ENCODE data around the gene STXBP6.

DNA sequence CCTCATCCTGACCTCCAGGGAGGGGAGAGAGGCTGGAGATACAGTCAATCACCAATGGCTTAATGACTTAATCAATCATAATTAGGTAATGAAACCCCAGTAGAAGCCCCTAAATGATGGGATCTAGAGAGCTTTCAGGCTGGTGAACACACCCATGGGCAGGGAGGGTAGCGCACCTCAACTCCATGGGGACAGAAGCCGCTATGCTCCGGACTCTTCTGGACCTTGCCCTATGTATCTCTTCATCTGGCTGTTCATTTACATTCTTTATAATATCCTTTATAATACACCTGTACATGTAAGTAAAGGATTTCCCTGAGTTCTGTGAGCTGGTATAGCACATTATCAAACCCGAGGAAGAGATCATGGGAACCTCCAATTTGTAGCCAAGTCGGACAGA lies 205.9 kb downstream of the STXBP6 start:
- no peak for TF ChIP-seq CTCF (IDR thresholded peaks at IDR 0.05; ENCODE audit: insufficient read depth, low read length, poor library complexity, severe bottlenecking)
- no peak for TF ChIP-seq EZH2phosphoT487 (conservative IDR thresholded peaks at IDR 0.05; ENCODE audit: low read length)

Data from SU-DHL-6 (cell line).